HG03280 (cell line): ENCODE measurements around the gene PFDN4.

Experiments
- ATAC-seq: cut with Tn5 transposase; IDR thresholded peaks from one replicate; pipeline ENCODE4 v1.9.1; 2021; ENCODE audit warnings: mild to moderate bottlenecking, moderate library complexity; ENCODE audit not compliant: unreplicated experiment

PFDN4 gene

DNA sequence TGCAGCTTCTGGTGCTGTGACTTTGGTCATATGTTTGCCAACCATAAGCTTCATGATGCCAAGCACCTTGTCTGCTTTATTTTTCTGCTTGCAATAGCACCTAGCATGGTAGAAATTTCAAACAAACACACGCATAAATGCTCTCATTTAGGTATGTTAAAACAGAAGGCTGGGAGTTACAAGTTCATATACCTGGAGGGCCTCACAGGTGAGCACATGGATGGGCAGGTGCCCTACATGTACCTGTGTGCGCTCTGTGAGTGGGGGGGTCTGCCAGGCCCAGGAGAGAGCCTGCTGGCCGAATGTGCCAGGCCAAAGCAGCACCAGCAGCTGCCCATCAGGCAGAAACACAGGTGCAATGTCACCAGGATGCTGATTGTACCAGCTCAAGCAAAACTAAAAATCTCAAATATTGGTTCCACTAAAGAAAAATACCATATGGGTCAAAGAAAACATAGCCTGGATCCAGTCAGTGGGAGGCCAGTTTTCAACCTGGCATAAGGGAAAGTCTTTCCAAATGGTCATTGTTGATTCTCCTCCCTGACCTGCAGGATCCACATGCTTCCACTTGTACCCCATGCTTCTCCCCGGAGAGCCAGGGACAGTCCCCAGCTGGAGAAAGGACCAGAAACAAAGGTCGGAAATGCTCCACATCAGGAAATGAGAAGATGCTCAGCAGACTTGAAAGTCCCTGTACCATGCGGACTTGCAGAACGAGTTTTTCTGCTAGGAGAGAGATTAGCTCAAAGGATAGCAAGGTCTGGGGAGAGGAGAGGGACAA, 7.2 kb upstream of the PFDN4 start:
- no peak for ATAC-seq

DNA sequence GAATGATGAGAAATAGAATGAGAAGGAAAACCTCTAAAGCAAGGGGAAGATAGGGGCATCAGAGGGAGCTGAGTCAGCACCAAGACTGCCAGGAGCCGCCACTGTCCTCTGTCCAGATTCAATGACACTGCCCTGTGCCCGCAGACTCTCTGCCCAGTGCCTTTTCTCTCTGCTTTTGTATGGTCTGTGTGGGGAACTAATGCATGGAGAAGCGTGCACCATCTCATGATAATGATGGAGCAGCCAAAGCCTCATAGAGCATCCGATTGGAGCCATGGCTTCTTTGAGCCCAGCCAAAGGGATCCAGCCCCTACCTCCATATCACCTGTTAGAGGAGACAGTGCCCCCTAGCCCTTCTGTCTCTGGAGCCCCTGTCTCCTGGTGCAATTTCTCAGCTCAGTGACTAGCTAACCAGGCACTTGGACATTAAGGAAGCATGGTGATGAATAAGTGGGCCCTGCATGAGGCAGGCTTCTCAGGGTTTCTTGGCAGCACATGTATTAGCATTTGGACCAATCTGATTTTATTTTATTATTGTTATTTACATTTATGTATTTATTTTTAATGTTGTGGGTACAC, 6.5 kb upstream of the PFDN4 start:
- ATAC-seq, result no peak

DNA sequence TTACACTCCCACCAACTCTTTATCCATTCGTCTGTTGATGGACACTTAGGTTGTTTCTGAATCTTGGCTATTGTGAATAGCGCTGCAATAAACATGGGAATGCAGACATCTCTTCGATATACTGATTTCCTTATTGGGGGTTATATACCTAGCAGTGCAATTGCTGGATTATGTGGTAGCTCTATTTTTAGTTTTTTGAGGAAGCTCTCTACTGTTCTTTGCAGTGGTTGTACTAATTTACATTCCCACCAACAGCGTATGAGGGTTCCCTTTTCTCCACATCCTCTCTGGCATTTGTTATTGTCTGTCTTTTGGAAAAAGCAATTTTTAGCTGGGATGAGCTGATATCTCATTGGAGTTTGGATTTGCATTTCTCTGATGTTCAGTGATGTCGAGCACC, 4.6 kb upstream of the PFDN4 start:
- no peak for ATAC-seq

DNA sequence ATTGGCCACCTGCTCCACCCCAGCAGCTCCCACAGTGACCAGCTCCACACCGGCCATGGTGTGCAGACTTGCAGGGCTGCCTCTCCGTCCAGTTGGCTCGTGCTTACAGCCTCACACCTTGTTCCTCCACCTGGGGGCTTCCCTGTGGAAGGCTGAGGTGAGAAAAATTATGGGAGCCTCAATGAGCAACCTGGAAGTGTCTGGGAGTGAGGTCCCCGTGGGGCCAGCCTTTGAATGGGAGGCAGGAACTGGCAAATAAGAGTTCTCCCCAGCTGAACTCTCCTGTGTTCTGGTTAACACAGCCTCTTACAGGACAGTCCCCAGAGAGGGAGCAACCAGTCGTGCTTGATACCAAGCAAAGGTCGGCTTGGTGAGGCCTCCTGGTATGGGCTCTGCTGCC, 3.8 kb upstream of the PFDN4 start:
- no peak for ATAC-seq

DNA sequence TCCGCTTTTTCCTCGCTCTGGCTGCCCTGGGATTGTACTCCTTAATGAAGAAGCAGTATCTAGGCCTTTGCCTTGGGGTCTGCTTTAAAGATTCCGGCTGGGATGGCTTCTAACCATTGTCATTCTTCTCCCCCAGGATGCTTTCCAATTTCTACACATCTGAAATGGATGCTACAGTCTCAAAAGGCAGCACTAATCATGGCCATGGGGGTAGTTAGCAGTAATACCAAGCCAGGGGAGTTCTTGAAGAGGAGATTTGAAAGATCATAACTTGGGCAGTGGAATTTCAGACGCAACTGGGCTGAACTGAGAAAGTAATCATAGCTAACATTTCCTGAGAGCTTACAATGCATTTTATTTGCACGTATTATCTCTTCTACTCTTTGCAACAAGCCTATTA, 3.4 kb upstream of the PFDN4 start:
- no peak for ATAC-seq

DNA sequence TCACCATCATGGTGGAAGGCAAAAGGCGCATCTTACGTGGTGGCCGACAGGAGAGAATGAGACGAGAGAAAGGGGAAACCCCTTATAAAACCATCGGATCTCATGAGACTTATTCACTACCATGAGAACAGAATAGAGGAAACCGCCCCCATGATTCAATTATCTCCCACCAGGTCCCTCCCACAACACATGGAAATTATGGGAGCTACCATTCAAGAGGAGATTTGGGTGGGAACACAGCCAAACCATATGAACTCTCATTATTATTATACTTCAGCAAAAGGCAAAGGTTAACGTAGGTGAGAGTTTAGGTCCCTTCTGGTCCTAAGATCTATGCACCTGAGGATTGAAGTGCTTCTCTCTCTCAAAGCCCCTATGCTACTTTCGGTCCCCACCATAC, 2.4 kb upstream of the PFDN4 start:
- ATAC-seq, result no peak

DNA sequence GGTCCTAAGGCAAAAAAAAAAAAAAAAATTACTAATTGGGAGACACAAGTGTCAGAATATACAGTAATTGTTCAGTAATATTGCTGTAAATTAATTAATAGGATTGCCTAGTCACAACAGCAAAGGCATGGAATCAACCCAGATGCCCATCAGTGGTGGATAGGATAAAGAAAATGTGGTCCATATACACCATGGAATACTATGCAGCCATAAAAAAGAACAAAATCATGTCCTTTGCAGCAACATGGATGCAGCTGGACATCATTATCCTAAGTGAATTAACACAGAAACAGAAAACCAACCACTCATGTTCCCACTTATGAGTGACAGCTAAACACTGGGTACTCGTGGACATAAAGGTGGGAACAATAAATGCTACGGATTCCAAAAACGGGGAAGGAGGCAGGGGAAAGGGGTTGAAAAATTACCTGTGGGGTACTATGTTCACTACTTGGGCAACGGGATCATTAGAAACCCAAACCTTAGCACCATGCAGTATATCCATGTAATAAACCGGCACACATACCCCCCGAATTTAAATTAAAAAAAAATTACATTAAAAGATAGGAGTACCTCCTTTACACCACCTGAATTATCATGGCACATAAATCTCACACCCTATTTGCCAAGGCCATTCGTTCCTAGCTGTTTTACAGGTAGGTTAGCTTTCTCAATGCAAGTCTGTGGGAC, 689 bp upstream of the PFDN4 start:
- no peak for ATAC-seq

DNA sequence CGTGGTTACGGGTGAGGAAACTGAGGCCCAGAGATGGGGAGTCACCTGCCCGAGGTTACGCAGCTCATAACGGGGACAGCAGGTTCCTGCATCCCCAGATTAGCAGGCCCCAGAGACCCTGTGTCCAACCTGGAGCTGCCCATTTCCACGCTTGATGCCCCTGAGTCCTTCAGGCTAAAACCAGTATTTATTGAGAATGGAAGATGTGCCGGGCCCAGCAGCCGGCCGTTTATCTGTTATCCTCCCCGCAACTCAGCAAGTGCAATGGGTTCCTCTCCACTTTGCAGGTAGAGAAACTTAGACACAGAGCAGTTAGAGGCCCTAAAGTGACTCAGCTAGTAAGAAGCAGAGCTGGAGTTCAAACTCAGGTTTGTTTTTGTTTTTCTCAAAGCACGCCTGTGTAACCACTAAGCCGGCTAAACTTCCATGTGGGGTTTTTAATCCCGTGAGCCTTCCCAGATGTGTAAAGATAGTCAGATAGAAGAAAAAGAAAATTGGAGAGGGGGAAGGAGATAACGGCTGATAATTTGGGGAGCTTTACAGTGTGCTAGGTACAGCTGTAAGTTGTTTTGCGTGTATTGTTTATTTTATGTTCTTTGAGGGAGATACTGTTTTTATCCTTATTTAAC, 775 bp downstream of the PFDN4 start:
- peak; percentile 10 for ATAC-seq

DNA sequence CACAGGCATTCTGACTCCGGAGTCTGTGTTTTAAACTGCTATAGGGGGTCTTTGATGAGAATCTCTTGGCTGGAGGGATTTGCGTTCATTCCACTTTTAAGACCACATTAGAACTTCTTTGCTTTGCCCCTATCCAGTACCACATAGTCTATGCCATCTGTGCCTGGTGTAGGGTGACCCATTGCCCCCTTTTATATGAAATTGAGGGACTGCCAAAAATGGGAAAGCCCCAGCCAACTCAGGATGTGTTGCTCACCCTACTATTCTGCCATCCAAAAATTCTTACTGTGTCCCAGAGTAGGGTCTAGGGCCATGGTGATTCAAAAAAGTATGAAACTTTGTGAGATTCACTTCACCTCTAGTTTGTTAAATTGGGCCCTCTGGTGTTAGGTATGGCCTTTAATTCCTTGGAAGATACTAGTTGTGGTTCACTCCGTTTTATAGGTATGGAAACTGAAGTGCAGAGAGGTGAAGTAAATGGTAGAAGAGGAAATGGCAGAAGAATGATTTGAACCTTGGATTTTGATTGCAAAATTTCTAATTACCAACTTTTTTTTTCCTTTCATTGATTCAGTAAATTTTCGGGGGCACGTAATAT, 1.4 kb downstream of the PFDN4 start:
- ATAC-seq, result no peak

DNA sequence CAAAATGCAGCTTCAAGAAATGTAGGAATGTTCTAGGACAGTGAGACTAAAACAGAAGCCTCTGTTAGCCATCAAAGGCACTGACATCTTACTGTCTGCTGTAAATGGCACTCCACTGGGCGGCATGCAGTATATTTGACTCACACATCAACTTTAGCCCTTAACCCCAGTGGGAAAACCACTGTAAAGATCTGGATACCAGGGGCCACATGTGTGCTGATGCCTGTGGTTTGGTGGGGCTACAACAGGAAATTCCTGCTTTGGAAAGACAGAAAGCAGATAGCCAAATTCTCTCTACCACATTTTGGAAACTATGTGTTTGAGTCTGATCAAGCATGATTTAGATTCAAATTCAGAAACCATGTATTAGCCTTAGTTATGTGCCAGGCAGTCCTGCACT, 4.3 kb downstream of the PFDN4 start:
- no peak for ATAC-seq

DNA sequence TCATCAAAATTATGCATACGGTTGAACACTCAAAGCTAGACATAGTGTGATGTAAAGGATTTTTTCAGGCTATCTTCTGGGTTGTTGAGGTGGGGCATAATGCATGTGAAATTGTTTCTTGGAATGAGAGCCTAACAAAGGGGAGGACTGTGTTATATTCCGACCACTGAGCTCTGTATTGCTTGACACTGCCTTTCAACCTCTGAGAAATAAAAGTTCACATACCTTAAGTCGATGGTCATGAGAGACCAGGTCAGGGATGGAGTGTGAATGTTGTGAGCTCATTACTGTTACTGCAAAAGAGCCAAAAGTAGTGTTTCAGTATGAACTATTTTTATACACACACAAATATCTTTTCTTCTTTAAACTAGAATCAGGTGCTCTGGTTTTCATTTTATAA, 5.0 kb downstream of the PFDN4 start:
- ATAC-seq, result no peak

DNA sequence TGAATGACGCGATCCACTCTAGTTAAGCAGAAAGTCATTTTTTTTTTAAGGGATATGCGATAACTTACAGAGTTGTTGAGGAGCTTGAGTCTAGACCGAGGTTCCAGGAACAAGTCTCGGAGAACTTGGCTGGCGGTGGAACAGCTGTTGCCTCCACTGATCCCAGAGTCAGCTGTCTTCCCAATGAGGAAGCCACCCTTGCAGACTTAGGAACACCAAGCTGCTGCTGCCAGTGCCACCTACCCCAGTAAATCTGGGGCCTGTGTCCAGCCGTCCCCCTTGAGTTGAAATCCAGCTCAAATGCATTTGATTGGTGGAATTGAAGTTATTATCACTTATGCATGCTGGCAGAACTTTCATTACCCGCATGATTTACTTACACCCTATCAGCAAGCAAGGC, 6.7 kb downstream of the PFDN4 start:
- no peak for ATAC-seq

DNA sequence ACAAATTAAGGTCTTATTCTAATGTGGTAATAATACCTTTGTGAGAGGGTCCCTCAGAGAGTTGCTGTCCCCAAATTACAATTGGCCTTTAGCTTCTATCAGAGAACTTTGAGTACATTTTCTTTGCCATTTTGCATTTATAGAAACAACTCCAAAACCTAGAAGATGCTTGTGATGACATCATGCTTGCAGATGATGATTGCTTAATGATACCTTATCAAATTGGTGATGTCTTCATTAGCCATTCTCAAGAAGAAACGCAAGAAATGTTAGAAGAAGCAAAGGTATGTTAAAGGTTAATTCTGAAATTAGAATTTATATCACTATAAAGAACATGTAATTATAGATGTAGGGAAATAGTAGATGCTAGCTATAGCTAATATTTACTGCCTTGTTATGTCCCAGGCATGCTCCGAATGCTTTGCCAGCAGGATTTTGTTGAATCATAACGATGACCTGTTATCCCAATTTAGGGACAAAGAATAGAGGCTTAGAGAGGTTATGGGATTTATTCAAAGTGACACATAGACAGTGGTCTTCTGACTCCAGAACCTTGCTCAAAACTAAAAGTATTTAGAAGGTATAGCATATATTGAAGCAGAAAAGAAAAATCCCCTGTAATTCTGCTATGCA, 7.4 kb downstream of the PFDN4 start:
- no peak for ATAC-seq

DNA sequence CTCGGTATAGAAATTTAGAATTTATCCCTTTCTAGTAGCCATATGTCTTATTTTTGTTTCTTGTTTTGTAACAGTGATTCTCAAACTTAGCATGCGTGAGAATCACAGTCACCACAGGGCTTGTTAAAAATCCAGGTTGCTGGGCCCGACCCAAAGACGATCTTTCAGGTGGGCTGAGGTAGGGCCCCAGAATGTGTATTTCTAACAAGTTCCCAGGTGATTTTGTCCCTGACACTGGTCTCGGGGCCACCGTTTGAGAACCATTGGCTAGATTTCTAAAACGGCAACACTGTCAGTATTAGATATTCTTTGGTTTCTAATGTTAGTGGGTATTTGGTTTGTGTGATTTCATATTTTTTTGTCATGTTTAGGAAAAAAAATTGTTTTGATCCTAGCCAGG, 9.9 kb downstream of the PFDN4 start:
- ATAC-seq, result no peak

DNA sequence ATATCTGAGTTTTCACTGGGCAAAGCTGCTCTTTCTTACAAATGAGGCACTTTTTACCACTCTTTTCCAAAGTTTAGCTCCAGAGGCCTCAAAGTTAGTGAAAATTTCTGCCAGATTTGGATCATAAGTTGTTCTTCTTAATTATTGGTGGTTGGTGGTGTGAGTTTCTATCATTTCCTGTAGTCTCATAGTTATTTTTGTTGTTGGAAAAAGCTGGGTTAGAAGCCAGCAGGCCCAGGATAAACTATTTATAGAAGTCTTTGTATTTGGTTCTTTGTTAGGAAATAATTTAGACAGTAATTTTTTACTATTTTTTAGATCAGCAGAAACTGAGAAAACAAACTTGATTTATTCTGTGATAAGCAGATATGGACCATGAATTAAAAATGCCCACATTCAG, 10.6 kb downstream of the PFDN4 start:
- ATAC-seq, result no peak

DNA sequence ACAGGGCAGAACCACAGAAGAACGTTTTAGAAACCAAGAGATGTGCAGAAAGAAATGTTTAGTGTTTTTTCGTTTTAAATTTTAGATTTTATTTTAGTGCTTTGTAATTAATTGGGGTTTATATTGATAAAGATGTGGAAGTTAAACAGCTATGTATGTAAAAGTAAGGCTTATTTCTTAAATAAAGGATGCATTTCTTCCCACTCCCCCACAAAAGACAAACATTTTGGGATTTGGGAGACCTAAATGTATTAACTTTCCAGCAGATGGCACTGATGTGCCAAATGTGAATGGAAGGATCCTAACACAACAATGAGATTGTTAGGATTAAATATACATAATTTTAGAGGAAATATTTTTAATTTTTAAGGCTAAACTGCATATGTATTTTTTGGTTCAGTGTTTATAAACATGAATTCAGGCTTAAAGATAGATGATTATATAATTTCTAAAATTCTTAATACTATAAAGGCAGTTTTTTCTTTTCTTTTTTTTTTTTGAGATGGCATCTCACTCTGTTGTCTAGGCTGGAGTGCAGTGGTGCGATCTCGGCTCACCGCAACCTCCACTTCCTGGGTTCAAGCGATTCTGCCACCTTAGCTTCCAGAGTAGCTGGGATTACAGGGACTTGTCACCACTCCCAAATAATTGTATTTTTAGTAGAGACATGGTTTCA, 12.0 kb downstream of the PFDN4 start:
- ATAC-seq, result no peak

DNA sequence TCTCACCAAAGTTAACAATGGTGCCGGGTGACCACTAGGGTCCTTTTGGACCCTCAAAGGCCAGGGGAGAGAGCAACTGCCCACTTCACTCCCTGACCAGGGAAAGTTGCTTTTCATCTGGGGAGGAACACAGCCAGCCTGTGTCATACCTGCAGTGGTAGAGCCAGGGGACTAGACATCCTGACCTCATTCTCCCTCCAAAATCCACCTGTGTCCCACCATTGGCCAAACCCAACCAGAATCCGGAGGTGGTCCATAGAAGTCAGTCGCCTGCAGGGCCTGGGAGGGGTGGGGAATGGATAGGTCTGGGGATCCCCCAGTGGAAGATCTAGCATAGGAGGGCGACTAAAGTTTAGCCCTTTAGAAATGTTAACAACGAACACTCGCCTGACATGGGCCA, 12.8 kb downstream of the PFDN4 start:
- ATAC-seq, result no peak

DNA sequence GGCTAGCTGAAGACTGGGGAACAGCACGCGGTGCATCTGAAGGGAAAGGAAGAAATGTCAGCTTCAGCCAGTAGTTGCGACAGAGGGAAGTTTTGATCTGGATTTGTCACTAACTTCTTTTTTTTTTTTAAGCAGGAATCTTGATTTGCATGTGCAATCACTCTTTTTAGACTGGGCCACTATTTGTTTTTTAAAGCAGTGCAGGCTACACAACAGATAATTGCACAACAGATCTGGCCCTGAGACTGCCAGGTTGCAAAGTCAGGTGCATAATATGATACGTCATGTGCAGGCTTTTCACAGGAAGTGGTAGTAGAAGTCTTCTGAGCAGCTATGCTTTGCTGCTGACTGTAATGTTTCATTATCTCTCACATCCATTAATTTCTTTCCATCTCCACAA, 13.5 kb downstream of the PFDN4 start:
- ATAC-seq, result no peak

DNA sequence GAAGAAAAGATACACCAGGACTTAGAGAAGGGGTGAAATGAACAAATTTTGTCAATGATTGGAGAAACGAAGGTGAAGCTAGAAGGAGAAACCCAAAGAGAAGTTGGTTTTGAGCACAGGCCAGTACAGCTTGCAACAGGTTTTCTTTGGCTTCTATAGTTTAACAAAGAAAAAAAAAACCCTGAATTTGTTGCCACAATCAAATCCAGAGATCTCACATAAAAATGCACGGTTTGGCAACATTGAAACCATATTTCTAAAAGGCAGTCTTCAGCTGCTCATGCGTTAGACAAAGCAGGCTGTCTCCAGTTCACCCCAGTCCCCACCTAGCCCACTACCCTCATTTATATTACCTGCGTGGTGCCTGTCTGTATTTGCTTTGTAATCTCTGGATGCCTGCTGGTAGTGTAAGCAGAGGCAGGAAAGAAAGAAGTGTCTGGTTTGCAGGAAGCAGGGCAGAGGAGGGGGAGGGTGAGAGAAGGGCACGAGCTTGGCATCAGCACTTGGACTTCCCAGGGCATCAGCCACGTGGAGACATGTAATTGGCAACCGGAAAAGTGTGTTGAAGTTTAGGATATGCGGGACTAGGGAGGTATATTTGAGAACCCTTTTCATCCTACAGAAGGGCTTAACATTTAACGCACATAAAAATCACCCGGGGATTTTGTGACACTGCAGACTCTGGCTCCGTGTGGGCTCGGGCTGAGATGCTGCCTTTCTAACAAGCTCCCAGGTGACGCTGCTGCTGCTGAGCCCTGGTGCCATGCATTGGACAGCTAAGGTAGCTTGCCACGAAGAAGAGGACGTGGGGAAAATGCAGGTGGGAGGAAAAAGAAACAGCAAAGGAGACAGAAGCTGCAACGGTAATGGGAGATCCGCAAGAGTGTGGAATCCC, 14.4 kb downstream of the PFDN4 start:
- ATAC-seq, result no peak
